ENCODE results near the gene CACNA1E. TPM values are rescaled to one million over a fixed set of nuclear protein-coding genes. Genes with fewer than 3 reads are reported as not detected.
A peak's percentile ranks its signal among the peaks of the same experiment; 100 is the strongest.

The CACNA1E gene
- total RNA-seq, 1 donor from 2014 or later, result 1.2 TPM

DNA sequence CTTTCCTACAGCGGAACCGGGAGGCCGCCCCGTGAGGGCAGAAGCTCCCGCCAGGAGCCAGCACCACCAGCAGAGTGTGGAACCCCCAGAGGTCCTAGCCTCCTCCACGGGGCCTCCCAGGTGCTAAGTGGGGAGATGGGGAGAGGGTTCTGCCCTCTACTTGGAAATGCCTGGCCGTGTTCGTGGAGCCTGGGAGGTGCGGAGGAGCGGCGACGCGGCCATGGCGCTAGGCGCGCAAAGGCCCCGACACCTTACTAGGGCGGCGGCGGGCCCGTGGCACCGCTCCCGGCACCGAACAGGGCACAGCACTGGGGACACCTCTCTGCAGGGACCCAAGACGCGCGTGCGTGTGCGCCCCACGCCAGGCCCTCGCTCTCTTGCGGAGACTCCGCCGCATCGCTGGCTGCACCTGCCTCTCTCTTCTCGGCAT is 1.3 kb upstream of the CACNA1E start:
- ATAC-seq (no peak), DNase-seq (no peak)
- intact Hi-C loops (cut with micrococcal nuclease), result no loop called here

DNA sequence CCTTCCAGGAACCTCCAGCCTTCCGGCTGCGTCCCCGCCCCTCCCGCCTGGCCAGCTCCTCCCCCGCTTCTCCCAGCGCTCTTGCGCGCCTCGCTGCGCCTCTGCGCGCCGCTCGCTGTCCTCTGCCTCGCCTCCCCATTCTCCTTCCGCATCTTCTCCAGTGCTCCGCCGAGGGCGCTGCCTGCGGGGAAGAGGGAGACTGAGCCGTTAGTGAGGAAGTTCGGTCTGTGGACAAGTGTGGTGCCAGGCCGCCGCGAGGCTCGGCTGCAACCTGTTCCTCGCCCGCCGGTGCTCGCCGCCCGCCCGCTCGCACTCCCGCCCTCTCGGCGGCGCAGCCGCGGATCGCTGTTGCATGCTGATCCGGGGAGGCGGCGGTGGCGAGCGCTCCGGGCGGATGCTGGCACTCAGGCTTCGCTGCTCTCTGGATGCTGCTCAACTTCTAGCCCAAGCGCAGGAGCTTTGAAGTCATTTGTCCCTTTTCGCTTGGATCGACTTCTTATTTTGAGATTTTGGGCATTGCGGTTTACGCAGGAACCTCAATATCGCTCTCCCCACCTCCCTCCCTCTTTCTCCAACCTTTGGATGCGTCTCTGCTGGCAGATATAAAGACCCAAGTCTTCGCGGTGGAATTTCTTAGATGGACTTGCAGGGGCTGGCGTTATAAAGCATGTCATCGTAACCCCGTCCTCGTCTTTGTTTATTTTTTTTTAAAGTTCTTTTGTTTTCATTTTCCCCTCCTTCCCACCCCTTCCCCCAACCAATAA is 614 bp upstream of the CACNA1E start:
- DNase-seq, result peak; percentile 47
- ATAC-seq, result peak; percentile 29
- intact Hi-C loops (cut with micrococcal nuclease), result no loop called here

DNA sequence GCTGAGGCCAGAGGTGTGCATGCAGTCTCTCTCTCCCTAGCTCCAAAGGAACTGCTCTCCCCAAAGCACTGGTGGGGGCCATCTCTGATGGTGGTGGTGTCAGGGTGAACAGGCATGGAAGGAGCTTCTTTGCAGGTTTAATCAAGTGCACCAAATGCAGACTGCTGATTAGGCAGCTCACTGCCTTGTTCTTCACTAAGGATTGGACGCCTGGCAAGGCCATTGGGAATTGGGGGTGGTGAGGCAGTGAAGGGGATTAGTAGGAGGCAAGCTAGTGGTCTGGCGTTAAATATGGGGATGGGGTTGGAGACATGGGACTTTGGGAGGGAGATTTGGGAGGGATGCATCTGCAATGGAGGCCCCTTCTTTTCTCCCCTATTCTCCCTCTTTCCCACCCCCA is 1.5 kb downstream of the CACNA1E start:
- ATAC-seq, result no peak
- intact Hi-C loops (cut with micrococcal nuclease), result no loop called here

DNA sequence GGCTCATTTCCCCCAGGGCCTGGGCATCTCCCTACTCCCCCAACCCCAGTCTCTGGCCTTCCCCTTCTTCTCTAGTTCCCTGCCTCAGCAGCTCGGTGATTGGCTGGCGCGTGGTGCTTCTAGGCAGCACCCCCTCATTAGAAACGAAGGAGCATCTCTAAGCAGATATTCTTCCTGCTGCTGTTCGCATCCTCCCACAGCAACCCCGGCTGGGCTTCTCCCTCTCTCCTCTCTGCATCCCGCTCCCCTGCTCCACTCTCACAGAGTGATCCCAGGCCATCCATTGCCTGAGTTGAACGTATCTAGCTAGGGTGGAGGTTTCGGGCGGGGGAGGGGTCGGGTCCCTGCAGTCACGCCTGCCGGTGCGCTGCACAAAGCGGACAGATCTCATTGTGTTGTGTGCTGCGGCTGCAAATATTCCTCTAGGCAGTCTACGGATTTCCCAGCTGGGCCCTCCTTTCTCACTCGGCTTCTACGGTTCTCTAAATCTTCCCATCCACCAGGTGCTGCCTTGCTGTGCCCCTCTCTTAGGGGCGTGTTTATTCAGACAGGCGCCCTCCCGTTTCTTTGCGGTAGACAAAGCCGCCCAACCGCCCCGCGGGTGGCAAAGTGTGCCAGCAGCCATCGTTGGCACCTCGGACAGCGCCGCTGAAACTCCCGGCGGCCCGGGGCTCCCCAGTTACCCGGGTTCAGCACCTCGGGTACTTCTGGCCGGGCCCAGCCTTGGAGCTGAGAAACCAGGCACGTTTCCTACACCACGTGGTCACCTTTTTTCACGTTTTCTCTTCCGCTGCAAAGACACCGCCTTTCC is 2.2 kb downstream of the CACNA1E start:
- ATAC-seq (peak; percentile 37), DNase-seq (peak; percentile 32)
- intact Hi-C loops (cut with micrococcal nuclease), result no loop called here

More for the DNA sequence above, 1.5 kb downstream of the CACNA1E start:
- no peak for DNase-seq

DNA sequence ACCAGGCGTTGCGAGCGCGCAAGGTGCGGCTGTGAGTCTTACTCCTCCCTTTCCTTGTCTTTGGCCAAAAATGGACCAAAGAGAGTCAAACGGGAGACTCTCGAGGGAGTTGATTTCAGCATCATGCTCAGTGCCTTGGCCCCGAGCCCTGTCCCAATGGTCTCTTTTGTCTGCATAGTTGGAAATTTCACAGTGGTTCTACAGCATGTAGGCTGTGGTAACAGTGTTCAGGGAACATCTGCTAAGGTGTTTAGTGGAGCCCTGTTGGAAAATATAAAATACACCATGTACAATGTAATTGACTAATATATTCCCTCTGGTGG is 2.7 kb downstream of the CACNA1E start:
- DNase-seq (peak; percentile 33), ATAC-seq (peak; percentile 31)
- intact Hi-C loops (cut with micrococcal nuclease), result no loop called here

DNA sequence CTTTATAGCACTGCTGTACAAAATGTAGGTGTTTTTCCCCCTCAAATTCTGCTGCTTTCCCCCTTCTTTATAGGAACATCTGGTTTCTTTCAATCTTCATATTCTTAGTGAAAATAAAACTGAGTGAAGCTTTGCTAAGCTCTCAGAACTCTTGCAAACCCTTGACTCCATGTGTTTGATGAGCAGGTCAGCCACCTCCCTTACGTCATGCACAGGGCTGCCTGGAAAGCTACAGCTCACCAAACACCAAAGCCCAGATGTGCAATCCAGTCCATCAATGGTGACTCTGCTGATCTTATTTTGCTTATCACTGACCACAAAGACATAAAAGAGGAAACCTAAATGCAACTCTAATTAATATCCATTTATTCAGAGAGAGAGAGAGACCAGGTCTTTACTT is 5.5 kb downstream of the CACNA1E start:
- ATAC-seq (no peak), DNase-seq (no peak)
- intact Hi-C loops (cut with micrococcal nuclease), result no loop called here

DNA sequence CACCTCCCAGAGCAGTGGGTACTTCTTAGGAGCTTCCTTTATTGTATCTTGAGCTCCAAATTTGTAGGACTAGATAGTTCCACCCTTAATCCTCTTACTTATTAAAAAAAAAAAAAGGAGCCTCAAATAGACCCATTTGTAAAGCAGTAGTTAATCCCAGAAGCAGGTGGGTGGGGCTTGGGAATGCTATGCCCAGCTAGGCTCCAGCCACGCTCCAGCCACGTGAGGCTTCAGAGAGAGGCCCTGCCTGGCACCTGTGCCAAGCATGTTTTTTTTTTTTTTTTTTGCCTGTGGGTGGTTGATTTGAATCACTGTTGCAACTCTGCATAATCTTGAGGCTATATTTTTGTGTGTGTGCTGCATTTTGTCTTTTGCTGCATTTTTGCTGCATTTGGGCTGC is 7.0 kb downstream of the CACNA1E start:
- ATAC-seq, result no peak
- intact Hi-C loops (cut with micrococcal nuclease), result no loop called here
- DNase-seq, result no peak

DNA sequence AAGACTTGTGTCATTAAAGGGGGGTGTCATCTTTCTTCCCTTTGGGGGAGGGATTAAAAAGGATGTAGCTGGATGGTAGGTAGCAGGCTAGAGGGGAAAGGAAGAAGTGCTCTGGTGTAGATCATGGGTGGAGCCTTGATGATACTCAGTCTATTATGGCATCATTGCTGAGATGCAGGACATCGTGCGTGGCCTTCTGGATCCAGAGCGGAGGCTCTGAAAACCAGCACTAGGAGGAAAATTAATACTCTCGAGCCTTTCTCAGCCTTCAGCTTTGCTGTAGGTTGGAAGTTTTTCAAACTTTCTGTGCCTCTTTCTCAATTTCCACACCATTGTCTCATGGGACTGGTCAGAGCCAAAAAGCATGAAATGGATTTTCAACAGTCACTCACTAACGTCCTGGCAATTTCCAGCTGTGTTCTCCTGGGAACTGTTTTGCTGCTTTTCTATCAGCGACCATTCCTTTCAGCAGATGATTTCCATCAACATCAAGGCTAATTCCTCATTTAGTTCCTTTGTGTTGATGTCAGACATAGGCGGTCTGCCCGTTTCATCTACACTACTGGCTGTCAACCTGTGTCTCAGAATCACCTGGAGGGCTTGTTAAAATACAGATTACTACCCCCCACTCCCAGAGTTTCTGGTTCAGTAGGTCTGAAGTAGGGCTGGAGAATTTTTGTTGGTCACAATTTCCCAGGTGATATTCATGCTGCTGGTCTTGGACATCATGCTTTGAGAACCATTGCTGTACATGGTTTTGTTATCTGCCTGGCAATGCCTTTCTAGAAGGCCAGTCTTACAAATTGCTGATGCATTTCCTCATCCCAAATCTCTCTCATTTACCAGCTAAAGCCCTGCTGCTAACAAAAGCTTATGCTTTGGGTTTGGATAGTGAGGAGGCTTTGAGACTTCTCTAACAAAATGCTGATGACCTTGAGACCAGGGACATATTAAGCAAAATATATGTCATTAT is 7.7 kb downstream of the CACNA1E start:
- intact Hi-C loops (cut with micrococcal nuclease), result no loop called here
- ATAC-seq (peak; percentile 91), DNase-seq (peak; percentile 34)

DNA sequence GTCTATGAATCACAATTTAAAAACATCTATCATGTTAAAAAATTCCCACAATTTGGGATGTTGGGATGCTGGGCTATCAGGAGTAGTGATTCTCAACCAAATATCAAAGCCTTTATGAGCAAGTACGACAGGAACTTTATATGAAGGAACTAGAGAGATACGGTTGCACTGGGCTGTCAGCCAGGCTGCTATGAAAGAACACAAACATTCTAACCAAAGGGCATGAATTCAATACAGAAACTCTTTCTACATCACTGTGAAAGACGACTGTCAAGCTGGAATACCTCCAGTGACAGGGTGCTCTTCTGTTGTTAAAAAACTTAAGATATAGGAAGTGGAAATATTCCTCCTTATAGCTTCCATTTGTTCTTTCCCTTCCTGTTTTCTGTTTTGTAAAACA is 9.8 kb downstream of the CACNA1E start:
- DNase-seq (no peak), ATAC-seq (no peak)
- intact Hi-C loops (cut with micrococcal nuclease), result no loop called here

DNA sequence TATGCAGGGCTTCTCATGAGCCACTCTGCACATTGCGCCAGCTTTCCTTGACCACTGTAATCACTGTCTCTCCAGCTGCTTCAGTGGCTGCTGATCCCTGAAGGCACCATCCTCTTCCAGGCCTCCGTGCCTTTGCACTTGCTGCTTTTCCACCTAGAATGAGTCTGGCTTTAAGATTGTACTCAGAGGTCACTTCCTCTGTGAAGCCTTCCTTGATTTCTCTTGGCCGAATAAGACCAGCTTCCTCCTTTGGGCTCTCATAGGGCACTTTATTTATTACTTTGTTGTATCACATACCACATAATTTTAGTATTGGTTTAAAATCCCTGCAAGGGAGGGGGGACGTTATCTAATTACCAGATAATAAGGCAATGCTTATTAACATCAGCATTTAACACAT is 10.6 kb downstream of the CACNA1E start:
- DNase-seq (no peak), ATAC-seq (no peak)
- intact Hi-C loops (cut with micrococcal nuclease), result no loop called here

DNA sequence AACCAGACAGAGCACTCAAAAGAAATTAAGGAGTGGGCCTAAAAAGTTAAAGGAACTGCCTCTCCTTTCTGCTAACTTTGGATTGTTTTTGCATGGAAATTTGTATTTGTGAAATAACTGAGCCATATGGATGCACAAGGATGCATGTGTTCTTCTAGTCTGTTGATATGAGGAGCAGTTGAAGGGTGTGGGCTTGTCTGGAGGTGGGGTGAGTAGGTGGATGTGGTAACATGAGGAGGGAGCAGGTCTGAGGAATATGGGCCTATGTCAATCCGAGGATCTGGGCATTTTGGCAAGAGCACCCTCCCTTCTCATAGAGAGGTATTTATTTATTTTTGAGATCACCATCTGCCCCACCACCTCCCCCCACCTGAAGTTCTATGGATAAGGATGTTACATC is 13.4 kb downstream of the CACNA1E start:
- DNase-seq (no peak), ATAC-seq (no peak)
- intact Hi-C loops (cut with micrococcal nuclease), result no loop called here

DNA sequence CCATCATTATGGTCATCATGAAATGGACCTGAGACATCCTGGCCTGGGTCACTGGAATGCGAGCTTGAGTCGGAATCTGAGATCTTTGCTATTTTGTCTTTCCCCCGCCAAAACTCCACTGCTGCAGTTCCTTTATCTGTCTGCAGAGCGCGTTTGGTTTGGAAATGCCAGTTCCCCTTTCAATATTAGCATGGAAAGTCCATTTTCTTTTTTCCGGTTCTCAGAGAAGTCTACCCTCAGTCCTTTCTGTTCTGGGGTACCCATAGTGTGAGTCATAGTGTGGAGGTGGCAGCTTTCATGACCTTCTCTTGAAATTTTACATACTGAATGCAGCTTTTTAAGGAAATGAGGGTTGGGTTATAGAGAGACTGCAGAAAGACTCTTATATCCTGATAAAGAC is 14.6 kb downstream of the CACNA1E start:
- ATAC-seq (no peak), DNase-seq (no peak)
- intact Hi-C loops (cut with micrococcal nuclease), result no loop called here

DNA sequence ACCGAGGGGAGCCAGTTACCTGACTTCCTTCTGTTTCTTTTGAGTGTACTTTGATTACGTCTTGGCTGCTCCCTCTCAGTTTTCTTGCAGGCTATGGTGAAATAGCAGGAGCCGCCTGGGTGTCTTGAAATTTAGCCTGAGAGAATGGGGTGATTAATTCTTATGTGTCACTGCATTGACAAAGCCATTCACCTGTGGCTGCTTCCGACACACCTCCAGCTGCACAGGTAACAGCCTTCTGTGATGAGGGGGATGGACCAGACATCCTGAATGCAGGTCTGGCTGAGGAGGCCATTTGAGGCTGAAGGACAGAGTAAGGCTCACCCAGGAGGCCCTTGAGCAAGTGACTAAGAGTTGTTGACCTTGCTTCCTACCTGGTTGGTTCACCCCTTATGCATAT is 16.5 kb downstream of the CACNA1E start:
- intact Hi-C loops (cut with micrococcal nuclease), result no loop called here
- DNase-seq (no peak), ATAC-seq (no peak)

DNA sequence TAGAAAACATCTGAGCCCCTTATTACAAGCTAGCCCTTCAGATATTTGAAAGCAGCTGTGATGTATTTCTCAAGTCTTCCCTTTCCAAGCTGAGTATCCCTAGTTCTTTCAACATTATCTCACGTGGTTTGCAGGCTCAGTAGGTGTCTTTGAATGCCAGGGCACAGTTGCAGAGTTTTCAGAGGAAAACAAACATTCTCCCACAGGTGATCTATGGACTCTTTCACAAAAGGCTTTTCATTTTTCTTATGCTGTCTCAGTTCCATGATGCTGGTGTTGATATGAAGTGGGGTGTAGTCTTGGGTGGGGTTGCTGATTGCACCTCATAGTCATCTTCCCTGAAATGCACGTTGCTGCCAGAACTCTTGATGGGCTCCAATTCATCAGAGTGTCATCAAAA is 17.3 kb downstream of the CACNA1E start:
- intact Hi-C loops (cut with micrococcal nuclease), result no loop called here
- ATAC-seq (no peak), DNase-seq (no peak)

DNA sequence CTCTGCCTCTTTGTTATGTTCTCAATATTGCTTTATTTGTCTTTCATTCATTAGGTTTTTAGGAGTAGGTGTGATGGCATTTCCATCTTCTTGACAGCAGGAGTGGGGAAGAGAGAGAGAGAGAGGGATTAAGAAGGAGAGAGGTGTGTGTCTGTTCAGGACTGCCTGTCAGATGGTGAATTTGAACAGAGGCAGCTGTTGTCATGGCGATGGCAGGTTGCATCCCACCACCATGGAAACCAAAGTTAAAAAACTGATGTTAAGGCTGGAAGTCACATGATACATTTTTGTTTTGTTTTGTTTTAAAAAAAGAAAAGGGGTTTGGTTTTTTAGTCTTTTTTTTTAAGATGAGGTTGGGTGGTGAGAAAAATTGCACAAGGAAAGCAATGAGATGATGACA is 18.3 kb downstream of the CACNA1E start:
- intact Hi-C loops (cut with micrococcal nuclease), result no loop called here
- ATAC-seq, result no peak

DNA sequence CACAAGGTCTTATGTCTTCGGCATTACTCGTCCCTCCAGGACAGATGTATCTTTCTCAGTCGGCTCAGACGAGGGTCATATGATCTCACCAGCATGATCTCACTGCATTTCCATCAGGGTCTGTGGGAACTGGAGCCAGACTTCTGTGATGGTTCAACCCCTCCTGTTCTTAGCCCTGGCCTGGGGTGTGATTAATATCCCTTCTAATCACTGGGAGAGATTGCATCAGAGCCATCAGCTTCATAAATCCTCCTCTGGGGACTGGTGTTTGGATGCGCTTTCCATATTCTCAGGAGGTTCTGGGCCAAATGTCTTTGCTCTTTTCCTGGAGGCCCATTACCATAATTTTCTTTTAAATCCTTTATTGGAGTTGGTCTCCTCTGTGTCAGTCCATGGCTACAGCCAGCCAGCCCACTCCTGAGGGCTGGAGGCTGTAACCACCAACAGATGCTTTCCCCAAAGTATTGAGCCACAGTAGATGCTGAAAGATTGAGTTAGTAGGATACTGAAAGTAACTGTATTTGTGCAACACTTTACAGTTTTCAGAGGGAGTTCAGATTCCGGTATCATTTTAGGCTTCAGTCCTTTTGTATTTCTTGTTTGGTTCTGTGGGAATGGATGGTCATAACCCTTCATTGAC is 20.0 kb downstream of the CACNA1E start:
- peak; percentile 78 for ATAC-seq
- no peak for DNase-seq
- intact Hi-C loops (cut with micrococcal nuclease), result no loop called here

More for the DNA sequence above, 18.3 kb downstream of the CACNA1E start:
- no peak for DNase-seq

DNA sequence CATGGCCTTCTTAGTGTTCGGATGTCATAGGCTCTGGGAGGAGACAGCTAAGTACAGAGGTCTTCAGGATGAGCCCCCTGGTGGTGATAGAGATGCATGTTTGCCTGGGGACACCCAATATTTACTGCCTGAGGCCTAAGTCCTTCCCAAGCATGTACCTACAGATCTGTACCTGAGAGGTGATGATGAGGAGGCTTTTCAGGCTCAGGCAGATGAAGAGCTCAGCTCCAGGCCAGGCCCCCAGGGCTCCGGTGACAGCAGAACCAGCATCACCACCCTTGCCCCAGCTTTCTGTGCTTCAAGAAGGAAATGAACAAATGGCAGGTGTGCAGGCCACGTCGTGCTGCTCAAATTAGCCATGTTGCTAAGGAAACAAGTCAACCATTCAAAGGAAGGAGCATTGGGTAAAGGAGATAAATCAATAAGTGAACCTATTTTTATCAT is 21.1 kb downstream of the CACNA1E start:
- intact Hi-C loops (cut with micrococcal nuclease), result no loop called here
- DNase-seq (no peak), ATAC-seq (peak; percentile 29)

DNA sequence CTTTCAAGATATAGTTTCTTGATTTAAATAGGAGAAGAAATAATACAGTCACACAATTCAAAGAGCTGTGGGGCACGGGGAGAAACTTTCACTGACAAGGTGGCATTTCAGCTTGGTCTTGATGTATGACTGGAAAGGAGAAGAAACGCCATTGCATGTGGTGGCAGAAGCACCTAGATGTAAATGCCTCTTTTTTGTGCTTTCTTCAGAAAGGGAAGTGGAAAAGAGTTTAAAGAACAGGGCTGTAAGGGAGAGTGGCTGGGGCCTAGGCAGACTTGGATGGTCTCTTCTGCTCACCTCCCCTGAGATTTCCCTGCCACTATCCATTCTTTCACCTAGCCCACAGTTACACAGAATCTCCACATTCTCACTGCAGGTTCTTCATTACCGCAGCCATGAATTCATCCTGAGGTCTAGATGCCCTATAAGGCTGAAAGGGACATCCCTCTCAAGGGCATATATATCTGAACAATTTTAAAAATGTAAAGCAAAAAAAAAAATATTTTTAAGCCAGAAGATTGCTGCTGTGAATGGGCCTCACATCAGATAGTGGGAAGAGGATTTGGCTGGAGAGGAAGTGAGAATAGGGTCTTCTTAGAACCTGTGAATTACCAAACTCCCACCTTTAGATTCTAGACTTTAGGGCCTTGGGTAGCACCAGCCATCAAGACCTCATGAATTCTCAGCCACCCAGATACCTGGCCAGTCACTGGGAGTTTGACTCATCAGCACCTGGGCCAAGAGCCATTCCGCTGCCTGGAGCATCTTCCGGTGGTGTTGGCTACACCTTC is 23.4 kb downstream of the CACNA1E start:
- intact Hi-C loops (cut with micrococcal nuclease), result no loop called here
- no peak for ATAC-seq
- no peak for DNase-seq

Data from left ventricle myocardium superior (tissue), 1 donor.